MM.1S (cell line): ENCODE measurements around the gene GNPTG.

ENCODE experiments used
- DNase-seq: peaks from one replicate; pipeline ENCODE4 v3.0.0-alpha.2; 2015
- H2AFZ ChIP-seq: fragments of 300-600 bp; sonication (generic); 2 replicates; pipeline ENCODE4 v1.6.0; 2016; ENCODE audit warnings: antibody characterized with exemption, low read length
- H3F3A ChIP-seq: fragments of 300-600 bp; sonication (generic); 2 replicates; pipeline ENCODE4 v1.6.1; 2016; ENCODE audit warnings: mild to moderate bottlenecking, antibody characterized with exemption, low read length, moderate library complexity, mixed read lengths; ENCODE audit not compliant: insufficient read depth
- H3K27ac ChIP-seq: fragments of 300-600 bp; sonication (generic); 2 replicates; pipeline ENCODE4 v1.5.1; 2016; ENCODE audit warnings: mild to moderate bottlenecking, low read length
- H3K27me3 ChIP-seq: fragments of 300-600 bp; sonication (generic); replicated peaks from 2 replicates; pipeline ENCODE4 v1.6.0; 2016; ENCODE audit warnings: low read length; ENCODE audit not compliant: insufficient read depth
- H3K36me3 ChIP-seq: fragments of 300-600 bp; sonication (generic); replicated peaks from 2 replicates; pipeline ENCODE4 v1.6.1; 2016; ENCODE audit warnings: mild to moderate bottlenecking, low read length, mixed read lengths; ENCODE audit not compliant: insufficient read depth
- H3K4me1 ChIP-seq: fragments of 300-600 bp; sonication (generic); 2 replicates; pipeline ENCODE4 v1.6.1; 2016; ENCODE audit warnings: low read length, mixed read lengths
- H3K4me2 ChIP-seq: fragments of 300-600 bp; sonication (generic); 2 replicates; pipeline ENCODE4 v1.6.0; 2016; ENCODE audit warnings: low read depth, low read length
- H3K4me3 ChIP-seq: fragments of 300-600 bp; sonication (generic); 2 replicates; pipeline ENCODE4 v1.5.1; 2016; ENCODE audit warnings: low read length, mixed read lengths
- H3K79me2 ChIP-seq: fragments of 300-600 bp; sonication (generic); 2 replicates; pipeline ENCODE4 v1.6.1; 2016; ENCODE audit warnings: mixed run types, low read length, mixed read lengths
- H3K9ac ChIP-seq: fragments of 300-600 bp; sonication (generic); 2 replicates; pipeline ENCODE4 v1.6.1; 2016; ENCODE audit warnings: low read length, mixed read lengths
- H3K9me2 ChIP-seq: fragments of 300-600 bp; sonication (generic); replicated peaks from 2 replicates; pipeline ENCODE4 v1.6.1; 2016; ENCODE audit warnings: mild to moderate bottlenecking, low read length, mixed read lengths; ENCODE audit not compliant: insufficient read depth
- H3K9me3 ChIP-seq: fragments of 300-600 bp; sonication (generic); replicated peaks from 2 replicates; pipeline ENCODE4 v1.6.1; 2016; ENCODE audit warnings: mild to moderate bottlenecking, low read length, mixed read lengths; ENCODE audit not compliant: insufficient read depth
- H4K20me1 ChIP-seq: fragments of 300-600 bp; sonication (generic); 2 replicates; pipeline ENCODE4 v1.6.1; 2016; ENCODE audit warnings: mild to moderate bottlenecking, low read length, moderate library complexity, mixed read lengths; ENCODE audit not compliant: insufficient read depth
- EZH2 ChIP-seq: fragments of 300-600 bp; sonication (generic); optimal IDR thresholded peaks from 2 replicates; pipeline ENCODE3; 2017; ENCODE audit warnings: low read depth, mild to moderate bottlenecking, antibody characterized with exemption, low read length, mixed read lengths
- EZH2phosphoT487 ChIP-seq: fragments of 300-600 bp; sonication (generic); IDR thresholded peaks from 2 replicates; pipeline ENCODE4 v1.6.1; 2018; ENCODE audit warnings: antibody characterized with exemption, low read length
- TF ChIP-seq, protein P1 (sequence below): fragments of 300-600 bp; sonication (generic); IDR thresholded peaks from 2 replicates; pipeline ENCODE4 v1.5.1; 2016; ENCODE audit warnings: antibody characterized with exemption, low read length, mixed read lengths

Gene GNPTG

DNA sequence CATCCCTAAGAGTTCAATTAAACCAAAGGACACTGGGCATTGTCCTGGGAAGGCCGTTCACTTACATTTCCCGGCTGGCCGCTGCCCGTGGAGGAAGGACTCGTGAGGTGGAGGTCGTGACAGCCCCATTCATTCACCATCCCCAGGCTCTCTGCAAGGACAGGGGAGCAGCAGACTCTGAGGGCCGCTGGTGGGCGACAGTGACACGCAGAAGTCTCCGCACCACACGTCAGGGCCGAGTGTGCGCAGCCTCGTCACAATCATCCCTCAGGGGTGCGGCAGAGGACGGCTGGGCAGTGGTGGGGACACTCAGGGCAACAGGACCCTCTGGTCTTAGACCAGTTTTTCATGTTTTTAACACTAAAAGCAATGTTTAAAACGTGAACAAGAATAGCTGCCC lies 41.1 kb downstream of the GNPTG start:
- Histone ChIP-seq H3K9me3 (no peaks in the 10 kb centered on the region), H3K27me3 (no peaks in the 10 kb centered on the region), H2AFZ (no peak overlapping the region), H3K4me3 (no peak overlapping the region), H3K36me3 (no peaks in the 10 kb centered on the region), H3F3A (no peaks in the 10 kb centered on the region), H3K4me1 (no peaks in the 10 kb centered on the region), H3K4me2 (no peak overlapping the region), H3K9me2 (no peaks in the 10 kb centered on the region), H4K20me1 (no peaks in the 10 kb centered on the region), H3K9ac (no peak overlapping the region), H3K27ac (no peak overlapping the region), H3K79me2 (no peaks in the 10 kb centered on the region; the same call in 1 of the 2 replicates)
- DNase-seq = no peak
- TF ChIP-seq EZH2 = no peak
- no peak for TF ChIP-seq EZH2phosphoT487
- TF ChIP-seq, protein P1, sequence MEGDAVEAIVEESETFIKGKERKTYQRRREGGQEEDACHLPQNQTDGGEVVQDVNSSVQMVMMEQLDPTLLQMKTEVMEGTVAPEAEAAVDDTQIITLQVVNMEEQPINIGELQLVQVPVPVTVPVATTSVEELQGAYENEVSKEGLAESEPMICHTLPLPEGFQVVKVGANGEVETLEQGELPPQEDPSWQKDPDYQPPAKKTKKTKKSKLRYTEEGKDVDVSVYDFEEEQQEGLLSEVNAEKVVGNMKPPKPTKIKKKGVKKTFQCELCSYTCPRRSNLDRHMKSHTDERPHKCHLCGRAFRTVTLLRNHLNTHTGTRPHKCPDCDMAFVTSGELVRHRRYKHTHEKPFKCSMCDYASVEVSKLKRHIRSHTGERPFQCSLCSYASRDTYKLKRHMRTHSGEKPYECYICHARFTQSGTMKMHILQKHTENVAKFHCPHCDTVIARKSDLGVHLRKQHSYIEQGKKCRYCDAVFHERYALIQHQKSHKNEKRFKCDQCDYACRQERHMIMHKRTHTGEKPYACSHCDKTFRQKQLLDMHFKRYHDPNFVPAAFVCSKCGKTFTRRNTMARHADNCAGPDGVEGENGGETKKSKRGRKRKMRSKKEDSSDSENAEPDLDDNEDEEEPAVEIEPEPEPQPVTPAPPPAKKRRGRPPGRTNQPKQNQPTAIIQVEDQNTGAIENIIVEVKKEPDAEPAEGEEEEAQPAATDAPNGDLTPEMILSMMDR = no peak

GRCh38 chr16:1393613-1394176 lies 42.0 kb downstream of the GNPTG start:
- DNase-seq = no peak
- Histone ChIP-seq H3K4me3 (no peak overlapping the region), H4K20me1 (no peaks in the 10 kb centered on the region), H3K4me2 (no peak overlapping the region), H3K79me2 (no peaks in the 10 kb centered on the region), H2AFZ (no peak overlapping the region), H3K4me1 (no peaks in the 10 kb centered on the region), H3F3A (no peaks in the 10 kb centered on the region), H3K9ac (no peak overlapping the region), H3K9me2 (no peaks in the 10 kb centered on the region), H3K27me3 (no peaks in the 10 kb centered on the region), H3K36me3 (no peaks in the 10 kb centered on the region), H3K9me3 (no peaks in the 10 kb centered on the region), H3K27ac (no peak overlapping the region)
- TF ChIP-seq EZH2phosphoT487 (no peak), EZH2 (no peak)
- TF ChIP-seq, protein P1 = no peak

- Histone ChIP-seq H3F3A (no peaks in the 10 kb centered on the region), H3K27me3 (no peaks in the 10 kb centered on the region), H3K27ac (no peak overlapping the region), H2AFZ (no peak overlapping the region), H3K4me1 (no peaks in the 10 kb centered on the region), H3K9ac (no peak overlapping the region), H3K9me3 (no peaks in the 10 kb centered on the region), H4K20me1 (no peaks in the 10 kb centered on the region), H3K4me3 (no peak overlapping the region), H3K79me2 (no peaks in the 10 kb centered on the region), H3K9me2 (no peaks in the 10 kb centered on the region), H3K36me3 (0 out of 2 replicates have a peak, but pooled peaks cover 2% of the 10 kb centered on the region), H3K4me2 (no peak overlapping the region)
- TF ChIP-seq EZH2phosphoT487 = no peak
- TF ChIP-seq, protein P1 = no peak
- TF ChIP-seq EZH2 = no peak
- DNase-seq = no peak
These were observed 42.7 kb downstream of the GNPTG start for GRCh38 chr16:1394367-1394951.
